ENCODE measurements around the gene SHANK1.

SHANK1 gene

DNA sequence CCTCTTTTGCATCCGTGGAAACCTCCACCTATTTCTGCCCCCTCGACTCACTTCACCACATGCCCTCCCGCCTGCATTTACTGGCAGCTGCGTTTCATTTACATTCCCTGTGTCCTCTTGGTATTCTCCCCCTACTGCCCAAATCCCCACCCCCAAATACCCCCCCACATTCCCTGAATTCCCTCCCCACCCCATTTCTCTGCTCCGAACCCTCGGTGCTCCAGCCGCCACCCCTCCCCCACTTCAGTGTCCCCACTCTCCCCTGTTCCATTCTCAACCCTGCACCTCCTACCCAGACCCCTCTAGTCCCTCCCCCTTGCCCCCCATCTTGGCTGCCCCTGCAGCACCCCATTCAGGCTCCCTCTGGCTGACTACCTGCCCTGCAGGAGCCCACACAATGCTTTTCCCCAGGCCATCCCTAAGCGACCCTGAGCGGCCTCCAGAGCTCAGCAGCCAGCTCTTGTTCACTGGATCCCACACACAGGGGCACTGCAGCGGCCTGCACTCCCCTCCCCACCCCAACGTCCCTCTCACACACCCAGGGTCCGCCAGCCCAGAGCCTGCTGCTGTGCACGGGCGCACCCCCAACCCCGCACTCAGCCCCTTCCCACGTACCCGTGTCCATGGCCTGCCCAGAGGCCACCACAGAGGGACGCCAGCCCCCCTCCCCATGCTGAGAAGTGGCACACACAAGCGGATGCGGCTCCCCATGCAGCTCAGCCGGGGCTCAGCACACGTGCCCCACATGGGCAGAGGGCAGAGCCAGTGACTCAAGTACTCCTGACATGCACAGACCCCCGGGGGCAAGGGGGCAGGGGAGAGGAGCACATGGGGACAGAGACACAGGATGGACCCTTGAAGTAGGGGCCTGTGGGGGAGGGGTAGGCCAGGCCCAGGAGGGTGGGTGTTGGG is 26.3 kb downstream of the SHANK1 start:
- TF ChIP-seq, protein P1, sequence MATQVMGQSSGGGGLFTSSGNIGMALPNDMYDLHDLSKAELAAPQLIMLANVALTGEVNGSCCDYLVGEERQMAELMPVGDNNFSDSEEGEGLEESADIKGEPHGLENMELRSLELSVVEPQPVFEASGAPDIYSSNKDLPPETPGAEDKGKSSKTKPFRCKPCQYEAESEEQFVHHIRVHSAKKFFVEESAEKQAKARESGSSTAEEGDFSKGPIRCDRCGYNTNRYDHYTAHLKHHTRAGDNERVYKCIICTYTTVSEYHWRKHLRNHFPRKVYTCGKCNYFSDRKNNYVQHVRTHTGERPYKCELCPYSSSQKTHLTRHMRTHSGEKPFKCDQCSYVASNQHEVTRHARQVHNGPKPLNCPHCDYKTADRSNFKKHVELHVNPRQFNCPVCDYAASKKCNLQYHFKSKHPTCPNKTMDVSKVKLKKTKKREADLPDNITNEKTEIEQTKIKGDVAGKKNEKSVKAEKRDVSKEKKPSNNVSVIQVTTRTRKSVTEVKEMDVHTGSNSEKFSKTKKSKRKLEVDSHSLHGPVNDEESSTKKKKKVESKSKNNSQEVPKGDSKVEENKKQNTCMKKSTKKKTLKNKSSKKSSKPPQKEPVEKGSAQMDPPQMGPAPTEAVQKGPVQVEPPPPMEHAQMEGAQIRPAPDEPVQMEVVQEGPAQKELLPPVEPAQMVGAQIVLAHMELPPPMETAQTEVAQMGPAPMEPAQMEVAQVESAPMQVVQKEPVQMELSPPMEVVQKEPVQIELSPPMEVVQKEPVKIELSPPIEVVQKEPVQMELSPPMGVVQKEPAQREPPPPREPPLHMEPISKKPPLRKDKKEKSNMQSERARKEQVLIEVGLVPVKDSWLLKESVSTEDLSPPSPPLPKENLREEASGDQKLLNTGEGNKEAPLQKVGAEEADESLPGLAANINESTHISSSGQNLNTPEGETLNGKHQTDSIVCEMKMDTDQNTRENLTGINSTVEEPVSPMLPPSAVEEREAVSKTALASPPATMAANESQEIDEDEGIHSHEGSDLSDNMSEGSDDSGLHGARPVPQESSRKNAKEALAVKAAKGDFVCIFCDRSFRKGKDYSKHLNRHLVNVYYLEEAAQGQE (IDR thresholded peaks at IDR 0.05; ENCODE audit: insufficient read depth in 1 of 2, low read depth in 2 of 2, low read length in 2 of 2): no peak
- no peak for TF ChIP-seq POLR2AphosphoS5 (IDR thresholded peaks at IDR 0.05; ENCODE audit: low read depth, low read length)

DNA sequence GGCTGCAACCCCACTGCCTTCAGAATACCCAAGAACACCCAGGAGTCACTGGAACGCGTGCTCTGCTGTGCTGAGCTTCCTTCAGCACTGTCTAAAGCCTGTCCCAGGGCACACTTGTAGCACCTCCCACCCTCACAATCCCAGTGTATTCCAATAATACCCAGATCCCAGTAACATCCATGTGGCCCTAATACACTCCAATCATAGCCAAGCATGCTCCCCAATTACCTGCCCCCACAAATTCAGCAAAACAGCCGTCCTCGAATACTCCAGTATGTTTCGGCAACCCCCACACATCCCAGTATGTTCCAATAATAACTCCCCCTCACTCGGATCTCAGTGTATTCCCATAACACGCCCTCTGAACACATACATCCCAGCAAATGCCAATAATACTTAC is 29.2 kb downstream of the SHANK1 start:
- no peak for TF ChIP-seq TAF1 (IDR thresholded peaks at IDR 0.05; ENCODE audit: borderline replicate concordance, insufficient read depth, low read length)
- no peak for TF ChIP-seq SIN3A (IDR thresholded peaks at IDR 0.05; ENCODE audit: borderline replicate concordance, insufficient read depth, low read length)
- no peak for TF ChIP-seq FOXP2 (optimal IDR thresholded peaks at IDR 0.05; ENCODE audit: borderline replicate concordance, extremely low read depth, extremely low read length, insufficient read depth)
- TF ChIP-seq, protein P1 (IDR thresholded peaks at IDR 0.05; ENCODE audit: insufficient read depth in 1 of 2, low read depth in 2 of 2, low read length in 2 of 2): no peak
- TF ChIP-seq POLR2AphosphoS5 (IDR thresholded peaks at IDR 0.05; ENCODE audit: low read depth, low read length): no peak

DNA sequence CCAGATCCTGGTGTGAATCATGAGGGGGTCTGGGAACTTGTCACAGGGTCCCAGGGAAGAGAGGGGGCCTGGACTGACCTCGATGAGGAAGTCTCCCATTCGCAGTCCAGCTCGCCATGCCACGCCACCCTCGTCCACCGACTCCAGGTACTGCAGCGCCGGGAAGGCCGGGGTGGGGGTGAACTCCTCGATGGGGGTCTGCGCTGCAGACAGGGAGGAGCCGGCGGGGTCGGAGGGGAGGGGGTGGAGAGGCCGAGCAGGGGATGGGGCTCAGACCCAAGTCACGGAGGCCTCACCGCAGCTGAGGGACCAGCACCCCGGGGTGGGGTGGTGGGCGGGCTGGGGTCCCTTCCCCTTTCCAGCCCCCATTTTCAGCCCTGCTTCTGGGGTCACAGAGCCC is 30.8 kb downstream of the SHANK1 start:
- TF ChIP-seq, protein P1 (IDR thresholded peaks at IDR 0.05; ENCODE audit: insufficient read depth in 1 of 2, low read depth in 2 of 2, low read length in 2 of 2): no peak
- TF ChIP-seq TAF1 (IDR thresholded peaks at IDR 0.05; ENCODE audit: borderline replicate concordance, insufficient read depth, low read length): no peak

DNA sequence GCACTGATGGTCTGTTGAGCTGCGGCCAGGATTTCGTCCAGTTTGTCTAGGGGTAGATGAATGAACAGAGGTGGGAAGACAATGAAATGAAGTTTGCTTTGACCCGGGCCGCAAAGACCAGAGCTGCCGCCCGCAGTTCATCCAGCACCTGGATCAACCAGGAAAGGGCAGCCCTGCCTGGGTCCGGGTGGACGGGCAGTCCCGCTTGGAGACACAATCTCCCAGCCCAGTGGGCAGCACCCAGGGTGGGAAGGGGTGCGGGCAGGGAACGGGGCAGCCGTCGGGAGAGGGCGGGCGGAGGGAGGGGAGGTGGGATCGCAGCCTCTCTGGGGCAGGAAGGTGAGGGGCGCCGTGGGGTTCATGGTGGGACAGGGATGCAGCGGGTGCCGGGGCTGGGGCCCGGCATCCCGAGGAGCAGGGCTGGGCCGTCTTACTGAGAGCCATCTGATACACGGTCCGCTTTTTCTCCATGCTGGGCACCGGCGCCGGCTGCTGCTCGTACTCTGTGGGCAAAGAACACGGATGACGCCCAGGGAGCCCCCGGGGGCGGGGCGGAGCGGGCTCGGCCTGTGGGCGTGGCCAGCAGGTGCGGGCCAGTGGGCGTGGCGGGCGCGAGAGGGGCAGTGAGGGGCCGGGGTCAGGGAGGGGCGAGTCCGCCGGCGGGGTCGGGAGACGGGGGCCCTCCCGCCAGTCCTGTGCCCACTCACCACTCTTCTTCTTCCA is 33.1 kb downstream of the SHANK1 start:
- TF ChIP-seq TAF1 (IDR thresholded peaks at IDR 0.05; ENCODE audit: borderline replicate concordance, insufficient read depth, low read length) (no peak), POLR2AphosphoS5 (IDR thresholded peaks at IDR 0.05; ENCODE audit: low read depth, low read length) (no peak), FOXP2 (optimal IDR thresholded peaks at IDR 0.05; ENCODE audit: borderline replicate concordance, extremely low read depth, extremely low read length, insufficient read depth) (no peak), SIN3A (IDR thresholded peaks at IDR 0.05; ENCODE audit: borderline replicate concordance, insufficient read depth, low read length) (no peak)
- TF ChIP-seq, protein P1 (IDR thresholded peaks at IDR 0.05; ENCODE audit: insufficient read depth in 1 of 2, low read depth in 2 of 2, low read length in 2 of 2): no peak

Data from PFSK-1 (cell line).